ENCODE measurements around the gene VSTM5.
"Not testable (repeated sequence)": the region's sequence is repeated elsewhere in the genome, so short reads cannot be mapped to it uniquely, and the experiment has no call there.

Gene VSTM5

GRCh38 chr11:93850594-93851018, at the start of gene VSTM5:
TSS of gene VSTM5 (minus strand) at chr11:93850618. CDS start at chr11:93850502, 116 bp downstream.
- DNase-seq (ENCODE audit: low read depth), result no peak

- no peak for DNase-seq (ENCODE audit: low read depth)
These were observed 44.9 kb upstream of the VSTM5 start for GRCh38 chr11:93895106-93895862.

- DNase-seq (ENCODE audit: low read depth), result no peak
These were observed 40.1 kb upstream of the VSTM5 start for GRCh38 chr11:93890391-93891051.

GRCh38 chr11:93887111-93887510, 36.7 kb upstream of the VSTM5 start:
- DNase-seq (ENCODE audit: low read depth), result no peak

- not testable (repeated sequence) for DNase-seq (ENCODE audit: low read depth)
These were observed 28.7 kb upstream of the VSTM5 start for GRCh38 chr11:93879114-93879513.

GRCh38 chr11:93875637-93876036, 25.2 kb upstream of the VSTM5 start:
- DNase-seq (ENCODE audit: low read depth), result no peak

GRCh38 chr11:93871526-93871925, 21.1 kb upstream of the VSTM5 start:
- no peak for DNase-seq (ENCODE audit: low read depth)

GRCh38 chr11:93870616-93871015, 20.2 kb upstream of the VSTM5 start:
- no peak for DNase-seq (ENCODE audit: low read depth)

- no peak for DNase-seq (ENCODE audit: low read depth)
These were observed 19.4 kb upstream of the VSTM5 start for GRCh38 chr11:93869830-93870229.

GRCh38 chr11:93868404-93868803, 18.0 kb upstream of the VSTM5 start:
- DNase-seq (ENCODE audit: low read depth), result not testable (repeated sequence)

GRCh38 chr11:93861808-93862207, 11.4 kb upstream of the VSTM5 start:
- no peak for DNase-seq (ENCODE audit: low read depth)

GRCh38 chr11:93858121-93858775, 7.8 kb upstream of the VSTM5 start:
- no peak for DNase-seq (ENCODE audit: low read depth)

- DNase-seq (ENCODE audit: low read depth), result no peak
These were observed 7.1 kb upstream of the VSTM5 start for GRCh38 chr11:93857413-93858120.

GRCh38 chr11:93852242-93852641, 1.8 kb upstream of the VSTM5 start:
- no peak for DNase-seq (ENCODE audit: low read depth)

GRCh38 chr11:93849751-93850593, 446 bp downstream of the VSTM5 start:
- DNase-seq (ENCODE audit: low read depth), result no peak

- no peak for DNase-seq (ENCODE audit: low read depth)
These were observed 1.2 kb downstream of the VSTM5 start for GRCh38 chr11:93849201-93849600.

GRCh38 chr11:93846411-93846810, 4.0 kb downstream of the VSTM5 start:
- DNase-seq (ENCODE audit: low read depth), result no peak

GRCh38 chr11:93845181-93846092, 5.0 kb downstream of the VSTM5 start:
- no peak for DNase-seq (ENCODE audit: low read depth)

- DNase-seq (ENCODE audit: low read depth), result no peak
These were observed 5.8 kb downstream of the VSTM5 start for GRCh38 chr11:93844568-93844967.

- no peak for DNase-seq (ENCODE audit: low read depth)
These were observed 6.5 kb downstream of the VSTM5 start for GRCh38 chr11:93843906-93844305.
